CMK (cell line): ENCODE measurements around the gene GZMM.
"Not testable (repeated sequence)": the region's sequence is repeated elsewhere in the genome, so short reads cannot be mapped to it uniquely, and the experiment has no call there.

Source experiments
- DNase-seq: peaks from one replicate; pipeline ENCODE4 v3.0.0-alpha.2; 2010; ENCODE audit warnings: low read depth

Gene GZMM

DNA sequence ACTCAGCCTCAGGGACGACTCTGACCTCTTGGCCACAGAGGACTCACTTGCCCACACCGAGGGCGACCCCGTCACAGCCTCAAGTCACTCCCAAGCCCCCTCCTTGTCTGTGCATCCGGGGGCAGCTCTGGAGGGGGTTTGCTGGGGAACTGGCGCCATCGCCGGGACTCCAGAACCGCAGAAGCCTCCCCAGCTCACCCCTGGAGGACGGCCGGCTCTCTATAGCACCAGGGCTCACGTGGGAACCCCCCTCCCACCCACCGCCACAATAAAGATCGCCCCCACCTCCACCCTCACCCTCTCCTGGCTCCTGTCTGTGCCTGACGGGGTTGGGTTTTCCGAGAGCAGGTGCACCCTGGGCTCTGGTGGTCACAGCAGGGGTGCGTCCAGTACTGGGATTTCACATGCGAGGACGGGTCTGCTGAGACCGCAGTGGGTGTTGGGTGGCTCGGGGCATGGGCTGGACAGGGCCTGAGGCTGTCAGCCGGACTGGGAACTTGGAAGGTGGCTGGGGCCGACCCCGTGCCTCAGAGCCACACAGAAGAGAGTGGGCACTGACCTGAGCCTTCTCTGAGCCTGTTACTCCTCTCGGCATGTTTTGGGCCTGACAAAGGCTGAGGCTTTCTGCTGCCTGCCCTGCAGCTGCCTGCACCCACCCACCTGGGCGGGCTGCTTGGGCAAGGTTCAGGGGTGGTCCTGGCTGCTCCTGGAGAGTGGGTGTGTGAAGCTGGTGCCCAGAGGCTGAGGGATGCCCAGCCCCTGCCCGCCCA is 39.5 kb downstream of the GZMM start:
- DNase-seq, result no peak

DNA sequence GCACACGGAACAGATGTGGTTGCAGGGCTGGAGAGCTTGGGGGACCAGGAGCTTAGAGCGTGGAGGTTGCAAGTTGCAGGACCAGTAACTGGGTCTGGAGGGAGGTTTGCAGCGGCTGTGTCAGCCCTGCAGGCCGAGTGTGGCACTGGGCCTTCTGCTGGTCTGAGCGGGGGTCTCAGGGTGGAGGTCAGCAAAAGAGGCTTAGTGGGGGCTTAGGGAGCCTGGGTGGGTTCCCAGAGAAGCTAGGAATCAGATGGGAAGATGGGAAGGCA is 40.1 kb downstream of the GZMM start:
- DNase-seq, result no peak

DNA sequence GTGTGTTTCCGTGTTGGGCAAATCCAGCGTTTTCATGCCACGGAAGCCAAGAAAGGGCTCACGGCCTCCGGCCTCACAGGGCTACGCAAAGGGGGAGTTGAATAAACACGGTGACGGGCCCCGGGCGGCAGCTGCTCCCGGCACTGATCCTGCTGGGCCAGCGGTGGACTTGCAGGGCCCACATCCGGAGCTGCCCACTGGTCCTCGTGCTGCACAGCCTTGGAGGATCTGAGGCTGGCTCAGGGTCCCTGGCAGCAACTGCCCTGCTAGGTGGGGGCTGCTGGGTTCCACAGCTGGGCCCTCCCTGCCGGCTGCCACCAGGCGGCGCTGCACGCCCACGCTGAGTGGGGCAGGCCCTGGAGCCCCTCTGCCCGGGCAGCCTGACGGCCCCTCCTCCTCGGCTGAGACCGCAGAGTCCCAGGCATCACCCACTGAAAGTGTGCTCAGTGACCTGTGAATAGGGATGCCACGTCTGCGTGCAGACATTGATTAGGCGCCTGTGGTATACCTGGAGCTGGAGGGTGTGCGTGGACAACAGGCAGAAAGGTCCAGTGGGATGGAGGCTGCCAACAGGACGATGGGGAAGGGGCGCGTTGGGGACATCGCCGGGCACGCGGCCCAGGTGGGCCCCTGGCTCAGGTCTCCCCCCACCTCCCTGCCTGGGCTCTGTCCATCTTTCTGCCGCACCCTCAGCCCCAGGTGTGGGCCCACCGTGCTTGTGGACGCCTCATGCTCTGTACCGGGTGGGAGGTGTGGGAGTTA is 40.6 kb downstream of the GZMM start:
- DNase-seq, result no peak

DNA sequence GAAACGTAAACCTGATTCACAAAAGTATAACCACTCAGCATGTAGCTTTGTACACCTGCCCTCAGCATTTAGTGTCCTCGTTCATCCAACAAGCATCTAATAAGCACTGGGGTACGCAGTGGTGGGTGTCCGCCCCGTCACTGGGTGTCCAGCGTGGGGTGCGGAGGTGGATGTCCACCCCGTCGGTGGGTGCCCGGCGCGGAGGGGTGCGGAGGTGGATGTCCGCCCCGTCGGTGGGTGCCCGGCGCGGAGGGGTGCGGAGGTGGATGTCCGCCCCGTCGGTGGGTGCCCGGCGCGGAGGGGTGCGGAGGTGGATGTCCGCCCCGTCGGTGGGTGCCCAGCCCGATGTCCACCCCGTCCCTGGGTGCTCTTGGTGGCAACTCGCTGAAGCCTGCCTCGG is 41.3 kb downstream of the GZMM start:
- DNase-seq, result not testable (repeated sequence)

DNA sequence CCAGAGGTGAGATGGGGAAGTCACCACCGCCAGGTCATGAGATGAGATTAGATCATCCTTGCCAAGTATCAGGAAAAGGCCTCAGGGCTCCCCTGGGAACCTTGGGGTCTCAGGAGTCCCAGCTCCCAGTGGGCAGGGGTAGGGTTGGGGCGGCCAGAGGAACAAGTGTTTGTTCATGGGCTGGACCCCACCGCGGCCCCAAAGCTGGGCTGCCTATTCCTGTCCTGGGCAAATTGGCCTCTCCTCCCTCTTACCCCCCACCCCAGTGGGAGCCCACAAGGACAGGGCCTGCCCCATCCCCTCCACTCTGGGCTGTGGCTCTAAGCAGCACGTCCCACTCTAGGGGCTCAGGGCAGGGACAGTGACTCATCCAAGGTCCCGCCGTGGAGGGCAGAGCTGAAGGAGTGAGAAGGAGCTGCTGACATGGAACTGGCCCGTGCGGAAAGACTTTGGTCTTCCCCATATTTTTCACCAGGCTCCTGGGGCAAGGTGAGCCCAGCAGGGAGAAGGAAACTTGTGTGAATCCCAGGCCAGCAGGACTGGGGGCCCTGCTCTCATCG is 41.8 kb downstream of the GZMM start:
- no peak for DNase-seq

DNA sequence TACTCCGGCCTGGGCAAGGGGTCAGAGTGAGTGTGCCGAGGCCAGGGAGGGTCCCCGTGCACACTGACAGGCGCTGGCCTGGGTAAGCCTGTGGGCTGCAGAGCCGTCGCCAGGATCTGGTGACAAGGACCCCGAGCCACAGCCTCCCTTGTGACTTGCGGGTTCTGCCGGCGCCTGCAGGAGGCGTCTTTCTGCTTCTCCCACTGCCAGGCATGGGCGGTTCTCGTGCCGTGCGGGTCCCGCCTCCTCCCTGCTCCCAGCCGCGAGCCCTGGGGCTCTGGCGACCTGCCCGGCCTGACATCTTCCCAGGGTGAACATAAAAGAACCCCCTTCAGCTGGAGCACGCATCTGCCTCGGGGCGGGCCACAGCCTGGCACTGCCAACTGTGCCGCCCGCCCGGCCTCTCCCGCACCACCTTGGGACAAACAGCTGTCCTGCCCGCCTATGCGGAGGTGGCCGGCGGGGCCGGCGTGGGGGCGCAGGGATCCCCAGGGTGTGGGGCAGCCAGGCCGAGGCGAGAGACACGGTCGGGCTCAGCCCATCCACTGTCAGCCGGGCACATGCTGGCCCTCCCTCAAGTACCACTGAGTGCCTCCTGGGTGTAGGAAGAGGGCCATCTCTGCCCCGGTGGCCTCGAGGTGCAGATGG is 44.4 kb downstream of the GZMM start:
- DNase-seq, result no peak

DNA sequence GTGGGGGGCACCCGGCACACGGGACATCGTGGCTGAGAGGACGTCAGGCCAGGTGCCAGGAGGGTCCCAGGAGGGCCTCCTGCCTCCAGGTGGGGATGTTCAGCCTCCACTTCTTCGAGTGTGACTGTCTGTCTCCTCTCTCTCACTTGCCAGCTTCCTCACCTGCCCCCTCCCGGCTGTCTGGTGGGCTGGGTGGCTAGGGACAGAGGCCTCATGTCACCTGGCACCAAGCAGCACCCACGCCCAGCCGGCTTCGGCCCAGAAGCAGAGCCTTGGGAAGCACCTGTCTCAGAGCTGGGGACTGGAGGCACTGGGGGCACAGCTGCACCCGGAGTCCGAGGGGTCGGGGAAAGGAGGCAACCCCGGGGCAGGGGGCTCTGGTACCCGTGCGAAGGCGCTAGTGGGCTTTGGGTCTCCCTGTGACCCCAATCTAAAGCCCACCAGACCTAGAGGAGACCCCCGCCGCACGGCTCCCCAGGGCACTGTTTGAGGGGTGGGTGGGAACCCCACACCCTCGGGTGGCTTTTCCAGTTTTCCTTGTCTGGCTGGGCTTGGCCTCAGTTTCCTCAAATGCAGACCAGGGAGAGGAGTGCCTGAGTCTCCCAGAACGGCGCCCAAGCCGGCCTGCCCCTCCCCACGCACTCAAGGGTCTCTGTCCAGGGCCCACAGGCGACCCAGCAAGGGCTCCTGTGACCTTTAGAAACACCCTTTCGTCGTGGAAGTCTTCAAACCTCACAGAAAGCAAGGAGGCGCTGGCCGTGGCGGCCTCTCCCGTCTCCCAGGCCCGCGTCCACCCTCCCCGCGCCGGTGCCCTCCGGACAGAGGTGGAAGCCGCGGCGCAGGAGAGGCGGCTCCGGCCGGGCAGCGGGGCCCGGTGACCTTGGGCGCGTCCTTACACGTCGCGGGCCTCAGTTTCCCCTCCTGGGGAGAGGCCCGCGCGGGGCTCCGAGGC is 45.2 kb downstream of the GZMM start:
- DNase-seq, result no peak

DNA sequence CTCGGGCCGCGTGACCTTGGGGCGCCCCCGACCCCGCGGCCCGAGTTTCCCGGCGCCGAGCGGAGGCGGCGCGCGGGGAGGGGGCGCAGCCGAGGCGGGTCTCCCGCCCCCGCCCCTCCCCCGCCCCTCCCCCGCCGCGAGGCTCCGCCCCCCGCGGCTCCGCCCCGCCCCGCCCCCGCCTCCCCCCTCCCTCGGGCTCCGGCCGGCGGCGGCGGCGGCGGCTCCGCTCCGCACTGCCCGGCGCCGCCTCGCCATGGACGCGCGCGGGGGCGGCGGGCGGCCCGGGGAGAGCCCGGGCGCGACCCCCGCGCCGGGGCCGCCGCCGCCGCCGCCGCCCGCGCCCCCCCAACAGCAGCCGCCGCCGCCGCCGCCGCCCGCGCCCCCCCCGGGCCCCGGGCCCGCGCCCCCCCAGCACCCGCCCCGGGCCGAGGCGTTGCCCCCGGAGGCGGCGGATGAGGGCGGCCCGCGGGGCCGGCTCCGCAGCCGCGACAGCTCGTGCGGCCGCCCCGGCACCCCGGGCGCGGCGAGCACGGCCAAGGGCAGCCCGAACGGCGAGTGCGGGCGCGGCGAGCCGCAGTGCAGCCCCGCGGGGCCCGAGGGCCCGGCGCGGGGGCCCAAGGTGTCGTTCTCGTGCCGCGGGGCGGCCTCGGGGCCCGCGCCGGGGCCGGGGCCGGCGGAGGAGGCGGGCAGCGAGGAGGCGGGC is 46.0 kb downstream of the GZMM start, which contains the start of gene HCN2:
HCN2 (plus strand) TSS at position 189 of the 703 bp plus-strand sequence; CDS start at position 254, 65 bp downstream.
- no peak for DNase-seq

DNA sequence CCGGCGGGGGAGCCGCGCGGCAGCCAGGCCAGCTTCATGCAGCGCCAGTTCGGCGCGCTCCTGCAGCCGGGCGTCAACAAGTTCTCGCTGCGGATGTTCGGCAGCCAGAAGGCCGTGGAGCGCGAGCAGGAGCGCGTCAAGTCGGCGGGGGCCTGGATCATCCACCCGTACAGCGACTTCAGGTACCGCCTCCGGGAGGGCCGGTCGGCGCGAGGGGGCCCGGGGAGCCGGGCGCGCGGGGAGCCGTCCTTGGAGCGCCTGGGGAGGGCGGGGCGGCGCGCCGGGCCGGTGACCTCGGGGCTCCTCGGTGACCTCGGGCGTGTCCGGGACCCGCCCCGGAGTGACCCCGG is 46.5 kb downstream of the GZMM start:
- DNase-seq, result no peak

DNA sequence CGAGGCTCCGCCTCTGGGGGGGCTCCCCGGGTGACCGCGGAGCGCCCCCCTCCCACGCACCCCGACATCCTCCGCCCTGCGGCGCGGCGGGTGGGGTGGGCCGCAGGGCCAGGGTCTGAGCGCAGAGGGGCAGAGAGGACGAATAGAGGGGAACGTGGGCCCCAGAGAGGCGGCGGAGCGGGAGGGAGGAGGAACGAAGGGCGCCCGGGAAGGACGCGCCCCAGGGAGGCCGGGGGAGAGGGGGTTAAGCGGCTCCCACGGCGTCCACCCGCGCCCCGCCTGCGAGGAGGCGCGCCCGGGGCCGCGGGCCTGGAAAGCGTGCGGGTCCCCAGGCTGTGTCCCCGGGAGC is 46.9 kb downstream of the GZMM start:
- DNase-seq, result no peak

DNA sequence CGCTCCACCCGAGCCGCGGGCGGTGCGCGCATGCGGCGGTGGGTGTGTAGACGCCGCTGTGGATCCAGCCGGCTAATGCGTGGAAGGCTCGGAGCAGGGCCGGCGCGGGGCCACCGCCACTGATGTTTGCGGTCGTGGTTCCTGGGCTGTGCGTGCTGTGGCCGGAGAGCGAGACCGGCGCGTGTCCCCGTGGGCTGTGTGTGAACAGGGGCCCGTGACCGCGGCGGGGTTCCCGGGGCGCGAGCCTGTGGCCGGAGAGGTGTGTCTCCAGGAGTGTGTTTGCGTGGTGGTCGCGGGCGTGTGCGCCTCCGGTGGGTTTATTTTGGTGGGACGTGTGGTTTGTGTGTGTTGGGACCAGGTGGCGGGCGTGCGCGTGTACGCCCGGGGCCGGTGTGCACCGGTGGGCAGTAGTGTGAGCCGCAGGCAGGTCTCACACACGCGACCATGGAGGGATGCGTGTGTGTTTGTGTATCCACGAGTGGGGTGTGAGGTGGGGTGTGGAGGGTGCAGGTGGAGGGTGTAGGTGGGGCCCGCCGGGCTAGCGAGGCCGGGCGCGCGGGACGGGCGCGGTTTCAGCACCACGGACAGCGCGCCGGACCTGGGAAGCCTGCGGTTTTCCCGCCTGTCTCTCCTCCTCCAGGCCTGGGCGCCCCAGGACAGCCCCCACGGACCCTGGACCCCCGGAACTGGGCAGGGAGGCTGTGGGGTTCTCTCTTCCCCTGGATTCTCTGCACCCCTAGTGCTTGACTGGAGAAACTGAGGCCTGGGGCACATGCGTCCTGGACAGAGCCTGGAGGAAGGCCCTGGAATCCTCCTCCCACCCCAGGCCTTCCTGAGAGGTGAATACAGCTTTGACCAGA is 47.5 kb downstream of the GZMM start:
- DNase-seq, result no peak

DNA sequence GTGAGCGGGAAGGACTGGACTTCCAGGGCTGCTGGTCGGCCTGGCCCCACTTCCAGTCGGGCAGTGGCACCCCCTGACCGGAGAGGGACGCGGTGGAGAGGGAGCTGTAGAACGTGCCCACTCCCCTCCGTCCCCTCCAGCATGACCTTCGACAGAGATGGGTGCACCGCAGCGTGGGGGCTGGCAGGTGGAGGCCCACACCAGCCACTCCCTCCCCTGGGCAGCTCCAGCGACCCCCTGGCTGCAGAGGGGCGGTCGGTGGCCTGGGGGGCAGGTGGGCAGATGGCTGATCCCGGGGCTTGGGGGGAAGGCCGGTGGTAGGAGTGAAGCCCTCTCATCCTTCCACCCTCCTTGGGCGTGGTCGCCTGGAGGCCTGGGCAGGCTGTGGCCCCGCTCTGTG is 48.2 kb downstream of the GZMM start:
- no peak for DNase-seq

DNA sequence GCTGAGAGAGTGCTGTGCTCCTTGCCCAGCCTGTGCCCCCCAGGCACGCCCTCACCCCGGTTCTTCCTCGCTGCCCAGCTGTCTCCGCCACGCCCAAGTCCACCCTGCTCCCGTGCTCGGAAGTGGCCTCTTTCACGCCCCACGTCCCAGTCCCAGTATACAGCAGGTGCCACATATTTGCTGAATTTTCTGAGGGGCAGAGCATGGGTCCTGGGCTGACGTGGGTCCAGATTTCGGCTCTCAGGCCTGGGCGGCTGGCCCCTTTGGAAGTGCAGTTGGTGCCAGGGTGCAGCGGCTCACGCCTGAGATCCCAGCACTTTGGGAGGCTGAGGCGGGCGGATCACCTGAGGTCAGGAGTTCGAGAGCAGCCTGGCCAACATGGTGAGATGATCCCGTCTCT is 49.2 kb downstream of the GZMM start:
- DNase-seq, result no peak

DNA sequence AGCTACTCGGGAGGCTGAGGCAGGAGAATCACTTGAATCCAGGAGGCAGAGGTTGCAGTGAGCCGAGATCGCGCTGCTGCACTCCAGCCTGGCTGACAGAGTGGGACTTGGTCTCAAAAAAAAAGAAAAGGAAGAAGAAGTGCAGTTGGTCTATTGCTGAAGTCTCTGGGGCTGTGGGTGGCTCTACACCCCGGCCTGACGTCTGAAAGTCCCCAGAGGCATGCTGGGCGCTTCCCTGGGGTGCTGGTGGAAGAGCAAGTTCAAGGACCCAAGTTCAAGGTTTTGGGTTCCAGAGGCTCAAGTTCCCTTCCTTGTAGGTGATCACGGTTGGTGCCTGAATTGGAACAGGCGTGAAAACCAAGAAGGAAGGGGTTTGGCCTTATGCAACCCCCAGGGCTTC is 49.7 kb downstream of the GZMM start:
- no peak for DNase-seq

DNA sequence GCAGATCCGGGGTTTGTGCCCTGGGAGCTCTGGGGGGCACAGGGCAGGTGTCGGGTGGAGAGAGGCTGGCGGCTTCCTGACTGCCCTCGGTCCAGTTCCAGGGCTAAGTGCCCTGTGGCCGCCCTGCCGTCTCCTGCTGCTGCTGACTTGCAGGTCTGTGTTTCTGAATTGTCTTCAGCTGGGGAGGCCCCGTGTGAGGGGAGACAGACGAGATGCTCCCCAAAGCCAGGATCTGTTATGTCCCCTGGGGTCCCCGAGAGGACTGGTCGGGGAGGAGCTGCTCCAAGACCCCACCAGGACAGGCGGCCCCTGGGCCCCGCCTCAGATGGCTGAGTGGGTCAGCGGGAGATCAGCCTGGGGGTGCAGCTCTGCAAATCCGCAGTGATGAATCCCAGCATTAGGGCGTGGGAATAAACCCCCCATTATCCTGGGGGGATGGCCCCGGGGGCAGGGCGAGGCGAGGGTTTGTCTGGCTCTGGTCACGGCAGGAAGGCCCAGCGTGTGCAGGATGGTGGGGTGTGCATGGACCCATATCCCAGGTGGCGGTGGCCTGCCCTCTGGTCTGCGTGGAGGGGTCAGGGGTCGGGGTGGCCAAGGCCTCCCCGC is 50.5 kb downstream of the GZMM start:
- no peak for DNase-seq

DNA sequence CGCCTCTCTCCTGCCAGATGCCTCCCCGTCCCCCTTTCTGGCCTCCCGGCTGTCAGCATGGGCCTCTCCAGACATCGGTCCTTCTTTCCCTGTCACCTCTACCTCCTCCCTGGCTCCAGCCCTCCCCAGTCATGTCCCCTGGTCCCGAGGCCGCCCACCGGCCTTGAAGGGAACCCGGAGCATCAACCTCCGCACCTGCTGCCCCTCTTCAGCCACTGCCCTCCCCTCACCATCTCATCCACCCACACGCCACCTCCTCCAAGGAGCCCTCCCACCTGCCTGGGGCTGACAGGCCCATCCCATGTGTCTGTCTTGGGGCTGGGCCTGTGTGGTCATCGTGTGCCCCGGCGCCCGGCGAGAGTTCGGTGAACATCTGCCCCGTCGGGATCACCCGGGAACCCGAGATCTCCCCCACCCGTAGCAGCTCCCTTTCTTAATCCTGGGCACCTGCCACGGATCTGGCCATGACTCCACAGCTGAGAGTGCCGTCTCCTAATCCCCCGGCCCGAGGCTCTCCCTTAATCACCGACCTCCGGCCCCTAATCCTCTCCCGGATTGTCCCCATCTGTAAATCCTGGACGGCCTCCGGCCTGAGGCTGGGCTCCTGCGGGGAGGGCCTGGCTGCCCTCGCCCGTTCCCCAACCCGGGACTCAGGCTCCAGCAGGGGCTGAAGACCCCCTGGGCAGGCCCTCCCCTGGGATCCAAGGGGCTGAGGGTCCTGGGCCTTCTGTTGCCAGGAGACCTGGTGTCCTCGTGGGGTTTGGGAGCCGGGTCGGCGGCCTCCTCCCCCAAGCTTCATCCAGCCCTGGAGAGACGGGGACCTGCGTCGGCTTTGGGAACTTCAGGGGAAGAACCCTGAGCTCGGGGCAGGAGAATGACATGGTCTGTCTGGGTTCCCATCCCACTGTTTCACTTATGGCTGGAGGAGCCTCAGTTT is 51.7 kb downstream of the GZMM start:
- no peak for DNase-seq

DNA sequence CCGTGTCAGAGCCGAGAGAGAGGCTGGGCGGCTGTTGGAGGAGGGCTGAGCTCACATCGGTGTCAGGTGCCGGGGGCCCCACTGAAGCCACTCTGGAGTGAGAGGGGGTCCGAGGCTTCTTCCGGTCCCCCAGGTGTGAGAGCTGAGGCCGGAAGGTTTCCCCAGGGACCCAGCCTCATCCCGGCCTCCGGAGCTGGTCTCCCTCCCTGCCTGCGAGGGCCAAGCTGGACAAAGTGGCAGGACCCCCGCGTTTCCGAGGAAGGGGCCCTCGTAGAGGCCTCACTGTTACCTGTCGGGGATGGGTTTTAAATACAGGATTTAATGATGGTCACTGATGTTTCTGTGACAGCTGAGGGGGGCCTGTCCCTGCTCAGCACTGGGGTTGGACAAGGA is 52.4 kb downstream of the GZMM start:
- no peak for DNase-seq

DNA sequence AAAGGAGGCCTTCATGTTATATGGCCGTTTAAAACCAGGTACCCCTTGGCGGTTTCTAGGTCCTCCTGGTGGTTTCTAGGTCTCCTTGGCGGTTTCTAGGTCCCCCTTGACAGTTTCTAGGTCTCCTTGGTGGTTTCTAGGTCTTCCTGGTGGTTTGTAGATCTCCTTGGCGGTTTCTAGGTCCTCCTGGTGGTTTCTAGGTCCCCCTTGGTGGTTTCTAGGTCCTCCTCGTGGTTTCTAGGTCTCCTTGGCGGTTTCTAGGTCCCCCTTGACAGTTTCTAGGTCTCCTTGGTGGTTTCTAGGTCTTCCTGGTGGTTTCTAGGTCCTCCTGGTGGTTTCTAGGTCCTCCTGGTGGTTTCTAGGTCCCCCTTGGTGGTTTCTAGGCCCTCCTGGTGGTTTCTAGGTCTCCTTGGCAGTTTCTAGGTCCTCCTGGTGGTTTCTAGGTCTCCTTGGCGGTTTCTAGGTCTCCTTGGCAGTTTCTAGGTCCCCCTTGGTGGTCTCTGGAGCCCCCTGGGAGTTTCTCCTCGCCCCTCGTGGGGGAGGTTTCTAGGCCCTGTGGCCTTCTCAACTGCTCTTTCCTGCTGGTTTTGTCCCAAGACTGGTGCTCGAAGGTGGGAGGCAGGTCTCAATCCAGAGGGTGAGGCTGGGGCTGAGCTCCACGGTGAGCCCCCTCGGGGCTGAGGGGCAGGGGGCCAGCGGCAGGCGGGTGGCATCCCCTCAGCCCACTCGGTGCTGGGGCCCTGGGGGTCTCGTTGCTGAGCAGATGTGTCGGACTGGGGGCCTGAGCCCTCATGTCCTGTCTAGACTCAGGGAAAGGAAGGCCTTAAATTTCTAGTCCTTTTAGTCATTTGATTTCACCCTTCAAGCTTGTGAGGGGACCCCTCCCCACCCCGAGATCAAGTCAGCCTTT is 53.8 kb downstream of the GZMM start:
- no peak for DNase-seq
